Mesodermal cell (in vitro differentiated cells): ENCODE results near the gene R3HCC1L.
"Not testable (repeated sequence)": the region's sequence is repeated elsewhere in the genome, so short reads cannot be mapped to it uniquely, and the experiment has no call there.

Experiments used
- H3K27ac ChIP-seq: 2 replicates; pipeline ENCODE4 v1.7.0; 2013; ENCODE audit warnings: mild to moderate bottlenecking, low read depth, low read length, moderate library complexity; ENCODE audit not compliant: severe bottlenecking
- H3K36me3 ChIP-seq: 2 replicates; pipeline ENCODE4 v1.7.1; 2013; ENCODE audit warnings: mild to moderate bottlenecking, low read length, moderate library complexity; ENCODE audit not compliant: control insufficient read depth, insufficient read depth
- H3K4me1 ChIP-seq: one replicate; pipeline ENCODE4 v1.7.1; 2013; ENCODE audit warnings: mild to moderate bottlenecking, low read length; ENCODE audit not compliant: insufficient read depth, control insufficient read depth, poor library complexity, severe bottlenecking
- H3K4me3 ChIP-seq: 2 replicates; pipeline ENCODE4 v1.7.0; 2013; ENCODE audit warnings: low read length, control low read depth, mild to moderate bottlenecking; ENCODE audit not compliant: insufficient read depth, poor library complexity, severe bottlenecking; ENCODE audit errors: extremely low read depth
- H3K9me3 ChIP-seq: 2 replicates; pipeline ENCODE4 v1.7.1; 2013; ENCODE audit warnings: mild to moderate bottlenecking, low read length, moderate library complexity; ENCODE audit not compliant: control insufficient read depth
- WGBS, 2 experiments: methylation state at CpG; one replicate each; pipeline ENCODE4 v1.1.5; 2013; ENCODE audit warnings: missing lambda C conversion rate in 2 of 2; ENCODE audit not compliant: insufficient coverage in 2 of 2; 5-methylcytosine and 5-hydroxymethylcytosine counted together

Gene R3HCC1L

DNA sequence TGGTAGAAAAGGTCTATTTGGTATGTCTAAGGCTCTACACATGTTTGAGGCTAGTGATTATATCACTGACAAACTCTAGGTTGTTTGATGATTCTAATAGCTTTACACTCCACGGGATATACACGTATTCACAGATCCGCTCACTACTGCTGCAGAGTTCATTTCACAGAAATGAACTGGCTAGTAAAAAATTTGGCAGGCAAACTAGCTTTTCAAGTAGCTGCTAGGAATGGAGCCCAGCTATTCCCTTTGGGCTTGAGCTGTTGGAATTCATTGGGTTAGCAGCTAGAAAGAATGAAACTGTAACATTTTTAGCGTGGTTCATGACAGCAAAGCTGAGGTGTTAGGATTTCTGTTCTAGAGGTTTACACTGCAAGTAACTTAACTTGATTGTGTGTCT is 37.6 kb downstream of the R3HCC1L start:
- H3K9me3 ChIP-seq = no peaks in the 10 kb centered on the region
- no peak overlapping the region for H3K4me3 ChIP-seq
- 78 to 97% methylated on average over 2 to 4 of the region's 4 CpGs for WGBS, 2 experiments
- no peaks in the 10 kb centered on the region for H3K4me1 ChIP-seq
- no peak overlapping the region for H3K27ac ChIP-seq
- H3K36me3 ChIP-seq = peaks cover 20% of the 10 kb centered on the region

DNA sequence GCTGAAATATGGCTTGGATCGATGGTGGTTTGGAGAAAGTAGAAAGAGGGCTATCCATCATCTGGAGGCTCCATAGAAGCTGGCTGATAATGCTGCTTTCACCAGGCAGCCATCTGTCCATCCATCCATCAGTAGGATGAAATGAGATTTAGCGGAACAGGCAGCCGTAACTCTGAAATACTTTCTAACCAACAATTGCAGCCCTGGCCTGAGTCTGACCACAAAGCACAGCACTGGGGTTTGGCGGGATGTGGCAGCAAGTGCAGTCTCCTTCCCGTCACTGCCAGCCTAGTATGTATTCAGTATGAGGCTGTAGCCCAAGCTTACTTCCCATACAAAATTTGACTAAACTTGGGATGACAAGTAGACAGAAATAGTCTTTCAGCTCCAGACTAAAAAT is 38.0 kb downstream of the R3HCC1L start:
- no peaks in the 10 kb centered on the region for H3K9me3 ChIP-seq
- H3K4me3 ChIP-seq = no peak overlapping the region
- 88 to 93% methylated on average over 2 to 5 of the region's 5 CpGs for WGBS, 2 experiments
- H3K36me3 ChIP-seq = peaks cover 20% of the 10 kb centered on the region
- H3K4me1 ChIP-seq = no peaks in the 10 kb centered on the region
- no peak overlapping the region for H3K27ac ChIP-seq

DNA sequence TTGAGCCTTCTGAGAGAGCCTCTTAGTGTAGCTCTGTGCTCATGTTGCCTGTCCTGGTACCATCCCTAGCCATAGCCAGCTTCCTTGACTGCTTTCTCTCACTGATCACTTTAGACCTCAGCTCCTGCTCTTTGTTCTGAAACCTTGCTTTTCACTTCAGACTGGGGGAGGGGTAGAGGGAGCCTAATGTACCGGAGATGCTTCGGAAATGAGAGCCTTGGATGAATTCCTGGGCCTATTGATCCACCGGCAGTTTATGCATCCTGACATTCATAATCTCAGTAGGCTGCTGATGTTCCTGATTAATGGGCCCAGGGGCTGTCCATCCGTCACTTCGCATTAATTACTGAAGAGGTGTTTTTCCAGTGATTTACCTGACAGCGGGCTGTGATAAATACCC is 38.8 kb downstream of the R3HCC1L start:
- Histone ChIP-seq H3K27ac (no peak overlapping the region), H3K4me1 (no peaks in the 10 kb centered on the region), H3K9me3 (no peaks in the 10 kb centered on the region), H3K36me3 (peaks cover 20% of the 10 kb centered on the region), H3K4me3 (no peak overlapping the region)
- 33 to 65% methylated on average over 2 to 6 of the region's 6 CpGs for WGBS, 2 experiments

DNA sequence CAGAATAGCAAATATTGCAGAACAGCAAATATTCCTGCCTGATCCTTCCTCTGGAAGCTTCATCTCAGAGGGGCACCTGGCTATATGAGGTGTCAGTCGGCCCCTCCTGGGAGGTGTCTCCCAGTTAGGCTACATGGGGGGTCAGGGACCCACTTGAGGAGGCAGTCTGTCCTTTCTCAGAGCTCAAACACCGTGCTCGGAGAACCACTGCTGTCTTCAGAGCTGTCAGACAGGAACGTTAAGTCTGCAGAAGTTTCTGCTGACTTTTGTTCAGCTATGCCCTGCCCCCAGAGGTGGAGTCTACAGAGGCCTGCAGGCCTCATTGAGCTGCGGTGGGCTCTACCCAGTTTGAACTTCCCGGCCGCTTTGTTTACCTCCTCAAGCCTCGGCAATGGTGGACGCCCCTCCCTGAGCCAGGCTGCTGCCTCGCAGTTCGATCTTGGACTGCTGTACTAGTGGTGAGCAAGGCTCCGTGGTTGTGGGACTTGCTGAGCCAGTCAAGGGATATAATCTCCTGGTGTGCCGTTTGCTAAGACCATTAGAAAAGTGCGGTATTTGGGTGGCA is 48.0 kb downstream of the R3HCC1L start:
- WGBS, 2 experiments = 93 to 97% methylated on average over 14 of the region's 14 CpGs

GRCh38 chr10:98186681-98187080 is 52.2 kb downstream of the R3HCC1L start:
- WGBS, 2 experiments = 100% methylated on average over 1 of the region's 1 CpG
- Histone ChIP-seq H3K4me3 (no peak overlapping the region), H3K27ac (no peak overlapping the region), H3K9me3 (no peaks in the 10 kb centered on the region), H3K4me1 (no peaks in the 10 kb centered on the region), H3K36me3 (peaks cover 31% of the 10 kb centered on the region)

More for the DNA sequence above, 48.0 kb downstream of the R3HCC1L start:
- not testable (repeated sequence) for H3K4me3 ChIP-seq, H3K27ac ChIP-seq, H3K9me3 ChIP-seq, H3K4me1 ChIP-seq
- H3K36me3 ChIP-seq = peaks cover 16% of the 10 kb centered on the region

DNA sequence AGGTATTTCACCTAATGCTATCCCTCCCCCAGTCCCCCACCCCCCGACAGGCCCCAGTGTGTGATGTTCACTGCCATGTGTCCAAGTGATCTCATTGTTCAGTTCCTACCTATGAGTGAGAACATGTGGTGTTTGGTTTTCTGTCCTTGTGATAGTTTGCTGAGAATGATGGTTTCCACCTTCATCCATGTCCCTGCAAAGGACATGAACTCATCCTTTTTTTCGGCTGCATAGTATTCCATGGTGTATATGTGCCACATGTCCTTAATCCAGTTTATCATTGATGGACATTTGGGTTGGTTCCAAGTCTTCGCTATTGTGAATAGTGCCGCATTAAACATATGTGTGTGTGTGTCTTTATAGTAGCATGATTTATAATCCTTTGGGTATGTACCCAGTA is 56.3 kb downstream of the R3HCC1L start:
- not testable (repeated sequence) for H3K4me1 ChIP-seq, H3K9me3 ChIP-seq, H3K4me3 ChIP-seq, H3K27ac ChIP-seq
- 86 to 100% methylated on average over 2 of the region's 4 CpGs for WGBS, 2 experiments
- peaks cover 30% of the 10 kb centered on the region for H3K36me3 ChIP-seq

GRCh38 chr10:98193037-98193436 is 58.6 kb downstream of the R3HCC1L start:
- Histone ChIP-seq H3K4me3 (no peak overlapping the region), H3K9me3 (no peaks in the 10 kb centered on the region), H3K4me1 (no peaks in the 10 kb centered on the region), H3K36me3 (peaks cover 18% of the 10 kb centered on the region), H3K27ac (no peak overlapping the region)
- WGBS, 2 experiments = no CpG with 5 or more reads among the region's 2 CpGs

DNA sequence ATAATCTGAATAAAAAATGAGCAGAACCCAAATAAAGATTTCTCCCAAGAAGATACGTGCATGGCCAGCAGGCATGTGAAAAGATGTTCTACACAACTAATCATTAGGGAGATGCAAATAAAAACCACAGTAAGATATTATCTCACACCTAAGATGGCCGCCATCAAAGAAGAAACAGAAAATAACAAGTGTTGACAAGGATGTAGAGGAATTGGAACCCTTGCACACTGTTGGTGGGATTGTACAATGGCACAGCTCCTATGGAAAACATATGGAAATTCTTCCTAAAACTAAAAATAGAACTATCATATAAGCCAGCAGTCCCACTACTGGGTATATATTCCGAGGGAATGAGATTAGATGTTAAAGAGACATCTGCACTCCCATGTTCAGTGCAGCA is 60.2 kb downstream of the R3HCC1L start:
- no peak overlapping the region for H3K27ac ChIP-seq
- H3K36me3 ChIP-seq = peaks cover 10% of the 10 kb centered on the region
- no peak overlapping the region for H3K4me3 ChIP-seq
- H3K4me1 ChIP-seq = no peaks in the 10 kb centered on the region
- 100% methylated on average over 1 of the region's 3 CpGs; no CpG with 5 or more reads in 1 of the 2 experiments for WGBS, 2 experiments
- H3K9me3 ChIP-seq = no peaks in the 10 kb centered on the region

DNA sequence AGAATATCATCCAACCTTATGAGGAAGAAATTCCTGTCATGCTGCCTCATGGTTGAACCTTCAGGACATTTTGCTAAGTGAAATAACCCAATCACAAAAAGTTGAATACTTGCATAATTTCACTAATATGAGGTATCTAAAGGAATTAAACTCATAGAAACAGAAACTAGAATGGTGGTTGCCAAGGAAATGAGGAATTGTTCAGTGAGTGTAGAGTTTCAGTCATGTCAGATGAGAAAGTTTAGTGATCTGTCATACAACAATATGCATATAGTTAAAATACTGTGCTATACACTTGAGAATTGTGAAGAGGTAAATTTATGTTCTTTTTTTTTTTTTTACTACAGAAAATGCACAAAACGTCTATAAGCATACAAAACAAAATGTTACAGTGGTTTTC is 60.7 kb downstream of the R3HCC1L start:
- no CpG with 5 or more reads among the region's 1 CpG for WGBS, 2 experiments
- H3K9me3 ChIP-seq = no peaks in the 10 kb centered on the region
- H3K4me3 ChIP-seq = no peak overlapping the region
- no peak overlapping the region for H3K27ac ChIP-seq
- no peaks in the 10 kb centered on the region for H3K4me1 ChIP-seq
- peaks cover 10% of the 10 kb centered on the region for H3K36me3 ChIP-seq

- Histone ChIP-seq H3K4me1 (no peaks in the 10 kb centered on the region), H3K27ac (no peak overlapping the region), H3K9me3 (no peaks in the 10 kb centered on the region), H3K4me3 (no peak overlapping the region), H3K36me3 (peaks cover 5% of the 10 kb centered on the region)
- WGBS, 2 experiments = 95 to 100% methylated on average over 4 to 6 of the region's 6 CpGs
Measured at GRCh38 chr10:98196985-98197384, 62.5 kb downstream of the R3HCC1L start.

- no peaks in the 10 kb centered on the region for H3K9me3 ChIP-seq
- 86% methylated on average over 1 of the region's 5 CpGs; no CpG with 5 or more reads in 1 of the 2 experiments for WGBS, 2 experiments
Measured at GRCh38 chr10:98201760-98202159, 67.3 kb downstream of the R3HCC1L start.

More at GRCh38 chr10:98201760-98202159, 67.3 kb downstream of the R3HCC1L start:
- H3K4me3 ChIP-seq = no peak overlapping the region
- no peak overlapping the region for H3K27ac ChIP-seq
- no peaks in the 10 kb centered on the region for H3K4me1 ChIP-seq
- no peaks in the 10 kb centered on the region for H3K36me3 ChIP-seq
